ENCODE data around the gene BRINP1. TPM values are rescaled to one million over a fixed set of nuclear protein-coding genes. Genes with fewer than 3 reads are reported as not detected.

BRINP1 gene
- total RNA-seq, 1 experiment from 2014 or later, result 14.0 TPM

GRCh38 chr9:119360237-119360636 lies 9.0 kb downstream of the BRINP1 start:
- H3K4me1 Mint-ChIP-seq, result peaks cover 36 to 54% of the 10 kb centered on the region in 2 experiments
- H3K56ac ChIP-seq (ENCODE audit: insufficient read length, low read depth, low read length), result no peak overlapping the region
- no peak overlapping the region for H3K23ac ChIP-seq (ENCODE audit: insufficient read length, low read depth, low read length)
- H2AFZ ChIP-seq (ENCODE audit: low read length), result no peak overlapping the region
- no peak for TF ChIP-seq CTCF (conservative IDR thresholded peaks at IDR 0.05)
- no CpG with 5 or more reads among the region's 5 CpGs for WGBS (ENCODE audit: extremely low coverage, insufficient read length, low lambda C conversion rate)
- H2AK5ac ChIP-seq (ENCODE audit: insufficient read length, low read length), result no peak overlapping the region
- no peak overlapping the region for H2BK12ac ChIP-seq (ENCODE audit: insufficient read length, low read depth, low read length)
- no peak overlapping the region for H2BK120ac ChIP-seq (ENCODE audit: low read depth, low read length, poor library complexity, severe bottlenecking)
- DNase-seq, result no peak
- H3K9ac ChIP-seq (ENCODE audit: extremely low read depth, insufficient read length, low read length), result no peak overlapping the region
- H4K20me1 ChIP-seq (ENCODE audit: control insufficient read depth, insufficient read depth, insufficient read length), result no peaks in the 10 kb centered on the region
- H3T11ph ChIP-seq (ENCODE audit: low read length), result no peak overlapping the region
- no peak overlapping the region for H4K5ac ChIP-seq (ENCODE audit: insufficient read length, low read depth, low read length)
- peaks cover 17% of the 10 kb centered on the region for H3K4me1 ChIP-seq (ENCODE audit: insufficient read depth, low read length)
- no peak overlapping the region for H2BK5ac ChIP-seq (ENCODE audit: insufficient read length, low read length)
- no peak overlapping the region for H4K91ac ChIP-seq (ENCODE audit: insufficient read length, low read depth, low read length)
- H2BK15ac ChIP-seq (ENCODE audit: low read depth, low read length), result no peak overlapping the region
- H3K27ac Mint-ChIP-seq, result peak overlapping the region; percentile 55 to 89 (median 68); a peak in 3 of 7 replicates
- no peak overlapping the region for H3K27ac ChIP-seq (ENCODE audit: insufficient read length, low read depth, low read length)
- no peak overlapping the region for H2BK20ac ChIP-seq (ENCODE audit: low read depth, low read length, poor library complexity, severe bottlenecking)
- H3K23me2 ChIP-seq (ENCODE audit: insufficient read length, low read depth, low read length, poor library complexity, severe bottlenecking), result no peaks in the 10 kb centered on the region
- no peak overlapping the region for H3K18ac ChIP-seq (ENCODE audit: insufficient read length, low read depth, low read length)
- no peaks in the 10 kb centered on the region for H3K9me3 Mint-ChIP-seq
- H3K4ac ChIP-seq (ENCODE audit: low read depth, low read length), result no peak overlapping the region
- peaks cover 3% of the 10 kb centered on the region for H3K79me1 ChIP-seq (ENCODE audit: insufficient read depth, low read depth, low read length, poor library complexity, severe bottlenecking)
- H3K27me3 Mint-ChIP-seq (ENCODE audit: low read depth), result no peaks in the 10 kb centered on the region
- no peak overlapping the region for H3K4me2 ChIP-seq (ENCODE audit: insufficient read depth, insufficient read length, low read length)
- peaks cover 6% of the 10 kb centered on the region; the same call in 1 of the 2 replicates for H3K79me2 ChIP-seq (ENCODE audit: insufficient read depth, low read length)
- H3K14ac ChIP-seq (ENCODE audit: insufficient read depth, low read length), result no peak overlapping the region
- no peak overlapping the region for H4K8ac ChIP-seq (replicated peaks; ENCODE audit: insufficient read length, low read depth, low read length)
- H3K27me3 ChIP-seq (ENCODE audit: insufficient read depth, low read length), result no peaks in the 10 kb centered on the region
- H3K36me3 Mint-ChIP-seq (ENCODE audit: insufficient read depth in 1 of 3, low read depth in 3 of 3), result peaks cover 0 to 11% (median 6%) of the 10 kb centered on the region in 3 experiments; a peak in 5 of 7 replicates
- no peaks in the 10 kb centered on the region for H3K9me3 ChIP-seq (ENCODE audit: control insufficient read depth, low read depth, low read length)
- H3K4me3 Mint-ChIP-seq, result 0 out of 5 replicates have a peak overlapping the region, but pooled peaks of 1 of the 2 experiments have one; percentile 17

Measured in H9 (cell line).